ENCODE data around the gene CLDN22. TPM values are rescaled to one million over a fixed set of nuclear protein-coding genes. Genes with fewer than 3 reads are reported as not detected.

CLDN22 gene
- total and polyA plus RNA-seq, 2 of the 8 experiments (the other 6 are each of a cell fraction or from before 2014, with no cell fraction given), result not detected

GRCh38 chr4:183318656-183319055, 1.4 kb downstream of the CLDN22 start:
- Histone ChIP-seq H3K4me3 (ENCODE audit: extremely low read depth in 1 of 4, insufficient read depth in 2 of 4, low read depth in 3 of 4, low read length in 4 of 4) (no peak overlapping the region), H3K79me2 (ENCODE audit: control insufficient read depth in 1 of 2, insufficient read depth in 2 of 2, low read length in 2 of 2) (no peaks in the 10 kb centered on the region), H2BK12ac (ENCODE audit: low read depth, low read length) (no peak overlapping the region), H3K23me2 (ENCODE audit: low read depth, low read length) (no peaks in the 10 kb centered on the region), H3K4me1 (replicated peaks in 1 of 4; ENCODE audit: control insufficient read depth in 3 of 4, insufficient read depth in 4 of 4, low read length in 3 of 4) (no peaks in the 10 kb centered on the region), H2BK20ac (ENCODE audit: low read length) (no peak overlapping the region), H3K14ac (ENCODE audit: insufficient read length) (no peak overlapping the region), H4K8ac (ENCODE audit: extremely low read depth, insufficient read depth, low read length) (no peak overlapping the region), H2BK5ac (ENCODE audit: low read depth, low read length) (no peak overlapping the region), H4K91ac (replicated peaks; ENCODE audit: insufficient read length, low read length) (no peak overlapping the region), H2BK15ac (ENCODE audit: low read length) (no peak overlapping the region), H2AFZ (ENCODE audit: low read length) (no peak overlapping the region), H3K56ac (replicated peaks; ENCODE audit: insufficient read length, low read depth, low read length) (no peak overlapping the region), H3K4ac (replicated peaks; ENCODE audit: insufficient read length, low read depth, low read length) (no peak overlapping the region), H3K36me3 (ENCODE audit: control insufficient read depth in 2 of 4, insufficient read depth in 4 of 4, low read length in 3 of 4) (peaks cover 2 to 35% (median 18%) of the 10 kb centered on the region in 4 experiments), H3K4me2 (ENCODE audit: insufficient read depth in 1 of 2, low read depth in 2 of 2, low read length in 2 of 2) (no peak overlapping the region), H4K20me1 (replicated peaks in 1 of 2; ENCODE audit: control insufficient read depth in 1 of 2, insufficient read depth in 2 of 2, low read length in 2 of 2) (peaks cover 0 to 4% of the 10 kb centered on the region in 2 experiments), H3K9me3 (ENCODE audit: insufficient read depth in 2 of 2, low read depth in 1 of 2, low read length in 1 of 2) (no peaks in the 10 kb centered on the region), H3K79me1 (ENCODE audit: low read depth, low read length) (no peaks in the 10 kb centered on the region), H3K9ac (replicated peaks in 1 of 4; ENCODE audit: extremely low read depth in 1 of 4, low read depth in 3 of 4, low read length in 3 of 4) (no peak overlapping the region), H3K27ac (ENCODE audit: low read depth, low read length) (no peak overlapping the region), H4K5ac (ENCODE audit: insufficient read length, low read depth, low read length) (no peak overlapping the region), H3K23ac (ENCODE audit: insufficient read length) (no peak overlapping the region), H2AK5ac (ENCODE audit: low read depth, low read length) (no peak overlapping the region), H3K18ac (ENCODE audit: extremely low read depth, low read length) (no peak overlapping the region), H3K27me3 (replicated peaks in 1 of 4; ENCODE audit: control insufficient read depth in 3 of 4, extremely low read depth in 1 of 4, insufficient read depth in 3 of 4, low read length in 3 of 4) (no peaks in the 10 kb centered on the region), H2BK120ac (replicated peaks; ENCODE audit: low read depth, low read length) (no peak overlapping the region)
- ChIA-PET POLR2A (ENCODE audit: partially characterized antibody) (no interaction called here), CTCF (ENCODE audit: partially characterized antibody) (interaction anchor here (1.0 to 2.3 kb wide), 3 partner anchors 44 to 368 kb away, joined by 3 to 7 read pairs (median 3); no protein-coding TSS in a partner anchor)
- WGBS, 2 experiments (ENCODE audit: extremely low coverage in 1 of 2, insufficient coverage in 1 of 2, insufficient read length in 1 of 2, insufficient replicate concordance in 2 of 2, low coverage in 1 of 2, low lambda C conversion rate in 2 of 2, missing lambda C conversion rate in 1 of 2), result 88% methylated on average over 10 of the region's 10 CpGs; no CpG with 5 or more reads in 1 of the 2 experiments
- no peak for DNase-seq (ENCODE audit: low read depth in 1 of 2, low spot score in 2 of 2)
- no peak for FAIRE-seq
- TF ChIP-seq BRCA1 (IDR thresholded peaks at IDR 0.05; ENCODE audit: low read depth, low read length) (no peak), CHD2 (IDR thresholded peaks at IDR 0.05; ENCODE audit: low read length) (no peak), NANOG (IDR thresholded peaks at IDR 0.05; ENCODE audit: insufficient read depth, low read depth, low read length, poor library complexity, severe bottlenecking) (no peak), CBX8 (IDR thresholded peaks at IDR 0.05; ENCODE audit: borderline replicate concordance, low read depth, low read length) (no peak), KDM4A (IDR thresholded peaks at IDR 0.05; ENCODE audit: low read depth, low read length, severe bottlenecking) (no peak), YY1 (IDR thresholded peaks at IDR 0.05; ENCODE audit: low read depth, low read length) (no peak), ATF2 (IDR thresholded peaks at IDR 0.05; ENCODE audit: low read length) (no peak), FOSL1 (IDR thresholded peaks at IDR 0.05; ENCODE audit: insufficient read depth, low read depth, low read length) (no peak), ASH2L (IDR thresholded peaks at IDR 0.05; ENCODE audit: low read length) (no peak), RBBP5 (IDR thresholded peaks at IDR 0.05; ENCODE audit: borderline replicate concordance, low read depth, low read length) (no peak), EP300 (IDR thresholded peaks at IDR 0.05; ENCODE audit: borderline replicate concordance in 1 of 2, low read depth in 2 of 2, low read length in 2 of 2) (no peak), SP2 (IDR thresholded peaks at IDR 0.05; ENCODE audit: low read length) (no peak), CHD1 (IDR thresholded peaks at IDR 0.05; ENCODE audit: low read depth, low read length) (no peak)

Data from H1 (cell line).